Activated CD8-positive, alpha-beta T cell treated with anti-CD3 and anti-CD28 coated beads for 36 hours (primary cell): ENCODE results near the gene NEURL1B. TPM values are rescaled to one million over a fixed set of nuclear protein-coding genes. Genes with fewer than 3 reads are reported as not detected.
"Not testable (repeated sequence)": the region's sequence is repeated elsewhere in the genome, so short reads cannot be mapped to it uniquely, and the experiment has no call there.

ENCODE experiments used
- ATAC-seq: fragments of 200-7000 bp; cut with Tn5 transposase; one replicate; pipeline ENCODE4 v1.10.0; 2021; ENCODE audit warnings: mild to moderate bottlenecking, moderate library complexity
- CTCF ChIA-PET: fragments of 350-600 bp; sonication (Branson Sonifier 250); formaldehyde crosslinking; loops from one replicate; lab custom pipeline; 2021; ENCODE audit warnings: antibody characterized with exemption; lab: Charles Lee
- POLR2A ChIA-PET: fragments of 350-600 bp; sonication (Branson Sonifier 250); formaldehyde crosslinking; loops from one replicate; lab custom pipeline; 2021; ENCODE audit warnings: antibody characterized with exemption; lab: Charles Lee
- DNase-seq: peaks from one replicate; pipeline ENCODE4 v3.0.0-alpha.2; 2020
- H3K27ac Mint-ChIP-seq: one replicate; pipeline ENCODE4 v1.8.0; 2021; ENCODE audit warnings: mild to moderate bottlenecking, mixed read lengths
- H3K27me3 Mint-ChIP-seq: one replicate; pipeline ENCODE4 v1.8.0; 2021; ENCODE audit warnings: mixed read lengths
- H3K36me3 Mint-ChIP-seq: one replicate; pipeline ENCODE4 v1.8.0; 2021; ENCODE audit warnings: low read depth, mixed read lengths
- H3K4me1 Mint-ChIP-seq: one replicate; pipeline ENCODE4 v1.8.0; 2021; ENCODE audit warnings: low read depth, mixed read lengths
- H3K4me3 Mint-ChIP-seq: one replicate; pipeline ENCODE4 v1.8.0; 2021; ENCODE audit warnings: mild to moderate bottlenecking, moderate library complexity, mixed read lengths
- H3K9me3 Mint-ChIP-seq: one replicate; pipeline ENCODE4 v1.8.0; 2021; ENCODE audit warnings: mixed read lengths
- CTCF ChIP-seq: fragments of 200-600 bp; IDR thresholded peaks from one replicate; pipeline ENCODE4 v1.8.0; 2022; ENCODE audit warnings: antibody characterized with exemption, mild to moderate bottlenecking
- intact Hi-C: fragments of 100-400 bp; cut with micrococcal nuclease; formaldehyde crosslinking; loops from one replicate; pipeline ENCODE4 v1.10.0; 2022
- total RNA-seq, 2 experiments: library from RNA; stranded (reverse); gene quantifications; one replicate each; pipeline ENCODE4 v1.2.3, GENCODE V29; 2021

Gene NEURL1B
- total RNA-seq, 2 experiments from 2014 or later = 0.18 to 0.22 TPM

- Mint-ChIP-seq H3K36me3 (no peaks in the 10 kb centered on the region), H3K4me1 (no peaks in the 10 kb centered on the region), H3K9me3 (no peaks in the 10 kb centered on the region), H3K27me3 (no peaks in the 10 kb centered on the region), H3K4me3 (no peak overlapping the region), H3K27ac (no peak overlapping the region)
- no peak for DNase-seq
- no peak for TF ChIP-seq CTCF
- ATAC-seq = no peak
- CTCF ChIA-PET = interaction anchor here (1.2 kb wide), 1 partner anchor 27 kb away, joined by 4 read pairs; no protein-coding TSS in a partner anchor
- POLR2A ChIA-PET = no interaction called here
- intact Hi-C loops = no loop called here
Observed at GRCh38 chr5:172671091-172671490, 30.0 kb downstream of the NEURL1B start.

- ChIA-PET CTCF (interaction anchor here (1.3 kb wide), 1 partner anchor 42 kb away, joined by 3 read pairs; no protein-coding TSS in a partner anchor), POLR2A (interaction anchor here (1.1 kb wide), 1 partner anchor 14 kb away, joined by 4 read pairs; no protein-coding TSS in a partner anchor)
- no peaks in the 10 kb centered on the region for H3K9me3 Mint-ChIP-seq
- no peak for DNase-seq
- no peaks in the 10 kb centered on the region for H3K27me3 Mint-ChIP-seq
- ATAC-seq = no peak
- H3K36me3 Mint-ChIP-seq = no peaks in the 10 kb centered on the region
- no peak for TF ChIP-seq CTCF
- H3K27ac Mint-ChIP-seq = no peak overlapping the region
- H3K4me3 Mint-ChIP-seq = no peak overlapping the region
- intact Hi-C loops = no loop called here
- H3K4me1 Mint-ChIP-seq = no peaks in the 10 kb centered on the region
Observed at GRCh38 chr5:172672681-172673080, 31.6 kb downstream of the NEURL1B start.

GRCh38 chr5:172674155-172674554, 33.1 kb downstream of the NEURL1B start:
- DNase-seq (no peak), ATAC-seq (no peak)
- no peaks in the 10 kb centered on the region for H3K9me3 Mint-ChIP-seq
- H3K4me1 Mint-ChIP-seq = no peaks in the 10 kb centered on the region
- H3K36me3 Mint-ChIP-seq = no peaks in the 10 kb centered on the region
- ChIA-PET POLR2A (interaction anchor here (0.6 kb wide), 1 partner anchor 1880 kb away, joined by 3 read pairs; no protein-coding TSS in a partner anchor), CTCF (no interaction called here)
- H3K27me3 Mint-ChIP-seq = no peaks in the 10 kb centered on the region
- no peak overlapping the region for H3K27ac Mint-ChIP-seq
- no peak overlapping the region for H3K4me3 Mint-ChIP-seq
- no peak for TF ChIP-seq CTCF
- intact Hi-C loops = no loop called here

GRCh38 chr5:172676914-172677475, 35.9 kb downstream of the NEURL1B start:
- ATAC-seq (no peak), DNase-seq (no peak)
- no peaks in the 10 kb centered on the region for H3K9me3 Mint-ChIP-seq
- H3K4me3 Mint-ChIP-seq = no peak overlapping the region
- H3K27me3 Mint-ChIP-seq = no peaks in the 10 kb centered on the region
- intact Hi-C loops = no loop called here
- no peaks in the 10 kb centered on the region for H3K4me1 Mint-ChIP-seq
- H3K36me3 Mint-ChIP-seq = no peaks in the 10 kb centered on the region
- ChIA-PET POLR2A (no interaction called here), CTCF (no interaction called here)
- TF ChIP-seq CTCF = no peak
- no peak overlapping the region for H3K27ac Mint-ChIP-seq

- H3K4me1 Mint-ChIP-seq, CTCF ChIA-PET, H3K27ac Mint-ChIP-seq, DNase-seq, H3K4me3 Mint-ChIP-seq, intact Hi-C loops, ATAC-seq, H3K9me3 Mint-ChIP-seq, POLR2A ChIA-PET, H3K36me3 Mint-ChIP-seq, H3K27me3 Mint-ChIP-seq: not testable (repeated sequence)
Observed at GRCh38 chr5:172678362-172678874, 37.4 kb downstream of the NEURL1B start.
